ENCODE measurements around the gene SYNGAP1. TPM values are rescaled to one million over a fixed set of nuclear protein-coding genes. Genes with fewer than 3 reads are reported as not detected.

The SYNGAP1 gene
- total RNA-seq, 1 experiment from 2014 or later = 77.6 TPM

GRCh38 chr6:33488339-33488738, 68.5 kb downstream of the SYNGAP1 start:
- BruUV-seq (replicated peaks) = no TSS peak
- Histone ChIP-seq H3K4me3 (ENCODE audit: low read depth, low read length, poor library complexity, severe bottlenecking) (no peak overlapping the region), H3K9me3 (ENCODE audit: low read depth, low read length, poor library complexity, severe bottlenecking) (no peaks in the 10 kb centered on the region), H3K27ac (ENCODE audit: low read depth, low read length, poor library complexity, severe bottlenecking) (no peak overlapping the region), H3K36me3 (ENCODE audit: insufficient read depth, low read length, poor library complexity, severe bottlenecking) (no peaks in the 10 kb centered on the region), H3K4me1 (ENCODE audit: insufficient read depth, low read length, poor library complexity, severe bottlenecking) (no peaks in the 10 kb centered on the region), H3K27me3 (replicated peaks; ENCODE audit: insufficient read depth, low read depth, low read length, poor library complexity) (no peaks in the 10 kb centered on the region)
- ChIA-PET CTCF (no interaction called here), POLR2A (ENCODE audit: low non-redundant PET) (no interaction called here)
- no peak for DNase-seq (ENCODE audit: low spot score)
- intact Hi-C loops (cut with micrococcal nuclease; ENCODE audit: unreplicated experiment) = no loop called here
- TF ChIP-seq EZH2 (IDR thresholded peaks at IDR 0.05; ENCODE audit: borderline replicate concordance, low read depth, low read length, poor library complexity, severe bottlenecking) = no peak
- no peak for TF ChIP-seq CTCF (conservative IDR thresholded peaks at IDR 0.05; ENCODE audit: low read depth, low read length)

- DNase-seq (ENCODE audit: low spot score) = no peak
- ChIA-PET POLR2A (ENCODE audit: low non-redundant PET) (no interaction called here), CTCF (no interaction called here)
- BruUV-seq (replicated peaks) = no TSS peak
- no peak overlapping the region for H3K27ac ChIP-seq (ENCODE audit: low read depth, low read length, poor library complexity, severe bottlenecking)
- H3K4me3 ChIP-seq (ENCODE audit: low read depth, low read length, poor library complexity, severe bottlenecking) = no peak overlapping the region
- H3K36me3 ChIP-seq (ENCODE audit: insufficient read depth, low read length, poor library complexity, severe bottlenecking) = no peaks in the 10 kb centered on the region
- TF ChIP-seq EZH2 (IDR thresholded peaks at IDR 0.05; ENCODE audit: borderline replicate concordance, low read depth, low read length, poor library complexity, severe bottlenecking) (no peak), CTCF (conservative IDR thresholded peaks at IDR 0.05; ENCODE audit: low read depth, low read length) (no peak)
- intact Hi-C loops (cut with micrococcal nuclease; ENCODE audit: unreplicated experiment) = no loop called here
- no peaks in the 10 kb centered on the region for H3K27me3 ChIP-seq (replicated peaks; ENCODE audit: insufficient read depth, low read depth, low read length, poor library complexity)
- no peaks in the 10 kb centered on the region for H3K4me1 ChIP-seq (ENCODE audit: insufficient read depth, low read length, poor library complexity, severe bottlenecking)
- H3K9me3 ChIP-seq (ENCODE audit: low read depth, low read length, poor library complexity, severe bottlenecking) = no peaks in the 10 kb centered on the region
Observed at GRCh38 chr6:33490198-33490597, 70.3 kb downstream of the SYNGAP1 start.

- no peaks in the 10 kb centered on the region for H3K4me1 ChIP-seq (ENCODE audit: insufficient read depth, low read length, poor library complexity, severe bottlenecking)
- no peak overlapping the region for H3K4me3 ChIP-seq (ENCODE audit: low read depth, low read length, poor library complexity, severe bottlenecking)
- H3K27ac ChIP-seq (ENCODE audit: low read depth, low read length, poor library complexity, severe bottlenecking) = no peak overlapping the region
- H3K36me3 ChIP-seq (ENCODE audit: insufficient read depth, low read length, poor library complexity, severe bottlenecking) = no peaks in the 10 kb centered on the region
- ChIA-PET POLR2A (ENCODE audit: low non-redundant PET) (no interaction called here), CTCF (no interaction called here)
- BruUV-seq (replicated peaks) = no TSS peak
- TF ChIP-seq CTCF (conservative IDR thresholded peaks at IDR 0.05; ENCODE audit: low read depth, low read length) (no peak), EZH2 (IDR thresholded peaks at IDR 0.05; ENCODE audit: borderline replicate concordance, low read depth, low read length, poor library complexity, severe bottlenecking) (no peak)
- no peaks in the 10 kb centered on the region for H3K27me3 ChIP-seq (replicated peaks; ENCODE audit: insufficient read depth, low read depth, low read length, poor library complexity)
- no peaks in the 10 kb centered on the region for H3K9me3 ChIP-seq (ENCODE audit: low read depth, low read length, poor library complexity, severe bottlenecking)
- no peak for DNase-seq (ENCODE audit: low spot score)
- intact Hi-C loops (cut with micrococcal nuclease; ENCODE audit: unreplicated experiment) = no loop called here
Observed at GRCh38 chr6:33490621-33491020, 70.8 kb downstream of the SYNGAP1 start.

Data from A673 (cell line).